ENCODE results near the gene NRP1. TPM values are rescaled to one million over a fixed set of nuclear protein-coding genes. Genes with fewer than 3 reads are reported as not detected.

Gene NRP1
- total and polyA plus RNA-seq, 4 experiments from 2014 or later = 1.6 TPM; not detected in 2

GRCh38 chr10:33189363-33189762 is 145.1 kb downstream of the NRP1 start:
- ChIA-PET CTCF (ENCODE audit: partially characterized antibody) (no interaction called here), POLR2A (ENCODE audit: partially characterized antibody) (no interaction called here)
- Histone ChIP-seq H3K27ac (ENCODE audit: low read depth, low read length) (no peak overlapping the region), H3K4me1 (ENCODE audit: insufficient read depth, low read length) (peaks cover 6% of the 10 kb centered on the region), H3K9me3 (ENCODE audit: control insufficient read depth in 1 of 2, low read length in 2 of 2) (no peaks in the 10 kb centered on the region), H3K4me3 (ENCODE audit: low read length in 2 of 2) (no peak overlapping the region), H3K36me3 (ENCODE audit: insufficient read depth, low read length) (no peaks in the 10 kb centered on the region), H3K27me3 (ENCODE audit: insufficient read depth, low read length) (no peaks in the 10 kb centered on the region)
- H3K9me3 Mint-ChIP-seq = peaks cover 0 to 2% (median 0%) of the 10 kb centered on the region in 8 donors
- no peak overlapping the region for H3K4me3 Mint-ChIP-seq
- H3K4me1 Mint-ChIP-seq = peaks cover 0 to 2% (median 0%) of the 10 kb centered on the region in 4 donors
- H3K27me3 Mint-ChIP-seq = peaks cover 0 to 3% of the 10 kb centered on the region in 2 donors
- no peak for DNase-seq
- peak overlapping the region in 1 of 7 donors; percentile 62 for H3K27ac Mint-ChIP-seq
- intact Hi-C loops (cut with micrococcal nuclease) = no loop called here
- H3K36me3 Mint-ChIP-seq = no peaks in the 10 kb centered on the region

- peaks cover 0 to 2% (median 0%) of the 10 kb centered on the region in 8 donors for H3K9me3 Mint-ChIP-seq
- H3K27me3 ChIP-seq (ENCODE audit: insufficient read depth, low read length) = no peaks in the 10 kb centered on the region
- peaks cover 0 to 3% of the 10 kb centered on the region in 2 donors for H3K27me3 Mint-ChIP-seq
- no peaks in the 10 kb centered on the region for H3K9me3 ChIP-seq (ENCODE audit: control insufficient read depth in 1 of 2, low read length in 2 of 2)
- ChIA-PET CTCF (ENCODE audit: partially characterized antibody) (no interaction called here), POLR2A (ENCODE audit: partially characterized antibody) (no interaction called here)
- H3K4me3 Mint-ChIP-seq = no peak overlapping the region
- no peak overlapping the region for H3K4me3 ChIP-seq (ENCODE audit: low read length in 2 of 2)
- no peak overlapping the region for H3K27ac ChIP-seq (ENCODE audit: low read depth, low read length)
- DNase-seq = no peak
- no peaks in the 10 kb centered on the region for H3K36me3 ChIP-seq (ENCODE audit: insufficient read depth, low read length)
- no peaks in the 10 kb centered on the region for H3K4me1 ChIP-seq (ENCODE audit: insufficient read depth, low read length)
- no peaks in the 10 kb centered on the region for H3K4me1 Mint-ChIP-seq
- no peaks in the 10 kb centered on the region for H3K36me3 Mint-ChIP-seq
- no peak overlapping the region for H3K27ac Mint-ChIP-seq
- intact Hi-C loops (cut with micrococcal nuclease) = no loop called here
Observed at GRCh38 chr10:33187427-33187999, 147.0 kb downstream of the NRP1 start.

- no peak overlapping the region for H3K4me3 ChIP-seq (ENCODE audit: low read length in 2 of 2)
- ChIA-PET CTCF (ENCODE audit: partially characterized antibody) (interaction anchor here (1.1 kb wide), 1 partner anchor 9 kb away, joined by 3 read pairs; no protein-coding TSS in a partner anchor), POLR2A (ENCODE audit: partially characterized antibody) (no interaction called here)
- H3K9me3 Mint-ChIP-seq = no peaks in the 10 kb centered on the region
- H3K36me3 Mint-ChIP-seq = no peaks in the 10 kb centered on the region
- H3K9me3 ChIP-seq (ENCODE audit: control insufficient read depth in 1 of 2, low read length in 2 of 2) = no peaks in the 10 kb centered on the region
- no peaks in the 10 kb centered on the region for H3K27me3 Mint-ChIP-seq
- intact Hi-C loops (cut with micrococcal nuclease) = no loop called here
- peak overlapping the region in 1 of 7 donors; percentile 54 for H3K27ac Mint-ChIP-seq
- no peak overlapping the region for H3K27ac ChIP-seq (ENCODE audit: low read depth, low read length)
- no peaks in the 10 kb centered on the region for H3K4me1 ChIP-seq (ENCODE audit: insufficient read depth, low read length)
- H3K27me3 ChIP-seq (ENCODE audit: insufficient read depth, low read length) = no peaks in the 10 kb centered on the region
- no peak for DNase-seq
- no peak overlapping the region for H3K4me3 Mint-ChIP-seq
- H3K36me3 ChIP-seq (ENCODE audit: insufficient read depth, low read length) = no peaks in the 10 kb centered on the region
- no peaks in the 10 kb centered on the region for H3K4me1 Mint-ChIP-seq
Observed at GRCh38 chr10:33186150-33186549, 148.3 kb downstream of the NRP1 start.

- Mint-ChIP-seq H3K36me3 (no peaks in the 10 kb centered on the region), H3K9me3 (no peaks in the 10 kb centered on the region), H3K4me3 (no peak overlapping the region), H3K27ac (peak overlapping the region in 1 of 7 donors; percentile 61), H3K4me1 (peaks cover 0 to 4% (median 0%) of the 10 kb centered on the region in 4 donors), H3K27me3 (peaks cover 2 to 8% of the 10 kb centered on the region in 2 donors)
- Histone ChIP-seq H3K27ac (ENCODE audit: low read depth, low read length) (no peak overlapping the region), H3K36me3 (ENCODE audit: insufficient read depth, low read length) (no peaks in the 10 kb centered on the region), H3K4me1 (ENCODE audit: insufficient read depth, low read length) (no peaks in the 10 kb centered on the region), H3K9me3 (ENCODE audit: control insufficient read depth in 1 of 2, low read length in 2 of 2) (no peaks in the 10 kb centered on the region), H3K27me3 (ENCODE audit: insufficient read depth, low read length) (no peaks in the 10 kb centered on the region), H3K4me3 (ENCODE audit: low read length in 2 of 2) (no peak overlapping the region)
- ChIA-PET POLR2A (ENCODE audit: partially characterized antibody) (interaction anchor here (1.2 kb wide), 1 partner anchor 10 kb away, joined by 3 read pairs; no protein-coding TSS in a partner anchor), CTCF (ENCODE audit: partially characterized antibody) (interaction anchor here (1.2 kb wide), 1 partner anchor 136 kb away, joined by 3 read pairs; no protein-coding TSS in a partner anchor)
- DNase-seq = no peak
- intact Hi-C loops (cut with micrococcal nuclease) = no loop called here
Observed at GRCh38 chr10:33183655-33184054, 150.8 kb downstream of the NRP1 start.

- intact Hi-C loops (cut with micrococcal nuclease) = no loop called here
Observed at GRCh38 chr10:33180921-33181320, 153.5 kb downstream of the NRP1 start.

GRCh38 chr10:33180390-33180789 is 154.1 kb downstream of the NRP1 start:
- no peaks in the 10 kb centered on the region for H3K36me3 Mint-ChIP-seq
- CTCF ChIA-PET (ENCODE audit: partially characterized antibody) = interaction anchor here (1.6 to 2.4 kb wide), 2 partner anchors 13 kb away, joined by 5 to 8 read pairs; no protein-coding TSS in a partner anchor
- Histone ChIP-seq H3K4me3 (ENCODE audit: low read length in 2 of 2) (no peak overlapping the region), H3K4me1 (ENCODE audit: insufficient read depth, low read length) (no peaks in the 10 kb centered on the region), H3K27me3 (ENCODE audit: insufficient read depth, low read length) (no peaks in the 10 kb centered on the region), H3K36me3 (ENCODE audit: insufficient read depth, low read length) (no peaks in the 10 kb centered on the region), H3K9me3 (ENCODE audit: control insufficient read depth in 1 of 2, low read length in 2 of 2) (no peaks in the 10 kb centered on the region), H3K27ac (ENCODE audit: low read depth, low read length) (no peak overlapping the region)
- H3K4me3 Mint-ChIP-seq = no peak overlapping the region
- POLR2A ChIA-PET (ENCODE audit: partially characterized antibody) = no interaction called here
- intact Hi-C loops (cut with micrococcal nuclease) = no loop called here
- H3K27ac Mint-ChIP-seq = no peak overlapping the region
- no peaks in the 10 kb centered on the region for H3K9me3 Mint-ChIP-seq
- H3K27me3 Mint-ChIP-seq = peaks cover 9 to 15% of the 10 kb centered on the region in 2 donors
- no peak for DNase-seq
- peaks cover 0 to 4% (median 0%) of the 10 kb centered on the region in 4 donors for H3K4me1 Mint-ChIP-seq

More at GRCh38 chr10:33180921-33181320, 153.5 kb downstream of the NRP1 start:
- Histone ChIP-seq H3K4me3 (ENCODE audit: low read length in 2 of 2) (no peak overlapping the region), H3K27ac (ENCODE audit: low read depth, low read length) (no peak overlapping the region), H3K4me1 (ENCODE audit: insufficient read depth, low read length) (no peaks in the 10 kb centered on the region), H3K27me3 (ENCODE audit: insufficient read depth, low read length) (no peaks in the 10 kb centered on the region), H3K9me3 (ENCODE audit: control insufficient read depth in 1 of 2, low read length in 2 of 2) (no peaks in the 10 kb centered on the region), H3K36me3 (ENCODE audit: insufficient read depth, low read length) (no peaks in the 10 kb centered on the region)
- no peak for DNase-seq
- ChIA-PET CTCF (ENCODE audit: partially characterized antibody) (interaction anchor here (2.4 kb wide), 1 partner anchor 12 kb away, joined by 8 read pairs; no protein-coding TSS in a partner anchor), POLR2A (ENCODE audit: partially characterized antibody) (no interaction called here)
- peaks cover 0 to 4% (median 0%) of the 10 kb centered on the region in 4 donors for H3K4me1 Mint-ChIP-seq
- H3K36me3 Mint-ChIP-seq = no peaks in the 10 kb centered on the region
- H3K4me3 Mint-ChIP-seq = no peak overlapping the region
- H3K27ac Mint-ChIP-seq = no peak overlapping the region
- H3K27me3 Mint-ChIP-seq = peaks cover 9 to 15% of the 10 kb centered on the region in 2 donors
- H3K9me3 Mint-ChIP-seq = no peaks in the 10 kb centered on the region

GRCh38 chr10:33179067-33179466 is 155.4 kb downstream of the NRP1 start:
- peaks cover 9 to 15% of the 10 kb centered on the region in 2 donors for H3K27me3 Mint-ChIP-seq
- Histone ChIP-seq H3K4me1 (ENCODE audit: insufficient read depth, low read length) (no peaks in the 10 kb centered on the region), H3K4me3 (ENCODE audit: low read length in 2 of 2) (no peak overlapping the region), H3K27ac (ENCODE audit: low read depth, low read length) (no peak overlapping the region), H3K36me3 (ENCODE audit: insufficient read depth, low read length) (no peaks in the 10 kb centered on the region), H3K27me3 (ENCODE audit: insufficient read depth, low read length) (no peaks in the 10 kb centered on the region), H3K9me3 (ENCODE audit: control insufficient read depth in 1 of 2, low read length in 2 of 2) (no peaks in the 10 kb centered on the region)
- no peaks in the 10 kb centered on the region for H3K36me3 Mint-ChIP-seq
- POLR2A ChIA-PET (ENCODE audit: partially characterized antibody) = no interaction called here
- no peak overlapping the region for H3K4me3 Mint-ChIP-seq
- H3K9me3 Mint-ChIP-seq = no peaks in the 10 kb centered on the region
- intact Hi-C loops (cut with micrococcal nuclease) = no loop called here
- CTCF ChIA-PET (ENCODE audit: partially characterized antibody) = interaction anchor here (1.6 kb wide), 1 partner anchor 14 kb away, joined by 5 read pairs; no protein-coding TSS in a partner anchor
- no peak for DNase-seq
- no peak overlapping the region for H3K27ac Mint-ChIP-seq
- H3K4me1 Mint-ChIP-seq = peaks cover 0 to 4% (median 0%) of the 10 kb centered on the region in 4 donors
